GM12872 (cell line): Measurements from ENCODE around the gene NEXN.

Experiments used
- CTCF ChIP-seq: IDR thresholded peaks from 3 replicates; pipeline ENCODE4 v1.5.1; 2011; ENCODE audit warnings: low read depth, mild to moderate bottlenecking, low read length, moderate library complexity; ENCODE audit not compliant: insufficient read depth

Gene NEXN

GRCh38 chr1:77858725-77859124 lies 29.7 kb upstream of the NEXN start:
- TF ChIP-seq CTCF: no peak

- TF ChIP-seq CTCF: no peak
These were observed 29.2 kb upstream of the NEXN start for GRCh38 chr1:77859248-77859647.

GRCh38 chr1:77866296-77866695 lies 22.1 kb upstream of the NEXN start:
- TF ChIP-seq CTCF: no peak

GRCh38 chr1:77872645-77873044 lies 15.8 kb upstream of the NEXN start:
- TF ChIP-seq CTCF: no peak

- no peak for TF ChIP-seq CTCF
These were observed 15.0 kb upstream of the NEXN start for GRCh38 chr1:77873461-77873860.

- TF ChIP-seq CTCF: no peak
These were observed 13.5 kb upstream of the NEXN start for GRCh38 chr1:77874804-77875445.

- TF ChIP-seq CTCF: no peak
These were observed 11.5 kb upstream of the NEXN start for GRCh38 chr1:77876884-77877283.

- no peak for TF ChIP-seq CTCF
These were observed 7.4 kb upstream of the NEXN start for GRCh38 chr1:77881061-77881460.
